Activated CD4-positive, CD25-positive, alpha-beta regulatory T cell (primary cell): Measurements from ENCODE around the gene RGPD8.
"Not testable (repeated sequence)": the region's sequence is repeated elsewhere in the genome, so short reads cannot be mapped to it uniquely, and the experiment has no call there.

Experiments used
- DNase-seq, 4 experiments: peaks; one replicate each; lab custom pipeline; 2025; lab: John Stamatoyannopoulos, UW

Gene RGPD8

GRCh38 chr2:112435716-112436431 lies 2.4 kb upstream of the RGPD8 start:
- DNase-seq: not testable (repeated sequence)

GRCh38 chr2:112434890-112435715 lies 1.7 kb upstream of the RGPD8 start:
- not testable (repeated sequence) for DNase-seq

GRCh38 chr2:112433932-112434730 lies 686 bp upstream of the RGPD8 start:
- DNase-seq: no peak

GRCh38 chr2:112432735-112433479 lies 538 bp downstream of the RGPD8 start:
- not testable (repeated sequence) for DNase-seq

GRCh38 chr2:112432390-112432734 lies 1.1 kb downstream of the RGPD8 start:
- not testable (repeated sequence) for DNase-seq

GRCh38 chr2:112431587-112432295 lies 1.7 kb downstream of the RGPD8 start:
- not testable (repeated sequence) for DNase-seq

- not testable (repeated sequence) for DNase-seq
Measured at GRCh38 chr2:112424553-112424952, 8.9 kb downstream of the RGPD8 start.

- not testable (repeated sequence) for DNase-seq
Measured at GRCh38 chr2:112416860-112417259, 16.6 kb downstream of the RGPD8 start.

GRCh38 chr2:112360055-112360454 lies 73.4 kb downstream of the RGPD8 start:
- DNase-seq: not testable (repeated sequence)

- not testable (repeated sequence) for DNase-seq
Measured at GRCh38 chr2:112354335-112354734, 79.1 kb downstream of the RGPD8 start.

- not testable (repeated sequence) for DNase-seq
Measured at GRCh38 chr2:112352809-112353603, 80.4 kb downstream of the RGPD8 start.

- not testable (repeated sequence) for DNase-seq
Measured at GRCh38 chr2:112352292-112352691, 81.2 kb downstream of the RGPD8 start.

- DNase-seq: no peak
Measured at GRCh38 chr2:112345030-112346027, 88.1 kb downstream of the RGPD8 start.

GRCh38 chr2:112343827-112344585 lies 89.4 kb downstream of the RGPD8 start:
- no peak for DNase-seq

GRCh38 chr2:112342067-112342550 lies 91.3 kb downstream of the RGPD8 start:
- DNase-seq: no peak

GRCh38 chr2:112340475-112341267 lies 92.8 kb downstream of the RGPD8 start:
- DNase-seq: no peak

- DNase-seq: no peak
Measured at GRCh38 chr2:112339986-112340385, 93.5 kb downstream of the RGPD8 start.
